Measurements from ENCODE around the gene MMAB.

DNA sequence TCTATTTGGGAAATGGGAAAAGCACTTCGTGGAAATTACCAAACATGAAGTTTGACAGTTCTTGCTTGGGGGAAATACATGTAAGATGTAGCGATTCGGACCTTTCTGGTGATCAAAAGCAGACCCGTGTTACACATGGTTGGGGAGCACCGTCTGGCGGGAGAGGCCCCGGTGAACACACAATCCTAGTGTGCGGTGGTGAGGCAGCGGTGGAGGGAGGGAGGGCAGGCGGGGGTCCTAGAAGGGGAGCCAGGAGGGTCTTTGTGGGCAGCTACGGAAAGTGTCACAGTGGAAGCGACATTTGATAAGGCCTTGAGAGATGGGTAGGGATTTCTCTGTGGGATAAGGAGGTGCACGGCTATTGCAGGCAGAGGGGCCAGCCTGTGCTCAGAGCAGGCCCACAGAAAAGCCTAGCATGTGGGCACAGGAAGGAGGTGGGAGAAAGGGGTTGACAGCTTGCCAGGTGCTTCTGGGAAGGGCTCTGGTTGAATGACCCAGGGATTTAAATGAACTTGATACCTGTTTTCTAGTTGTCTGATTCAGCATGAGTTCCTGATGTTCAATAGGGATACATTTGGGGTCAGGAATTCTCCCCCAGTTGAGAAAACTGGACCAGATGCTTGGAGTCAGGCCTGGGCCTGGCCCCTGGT, 7.5 kb upstream of the MMAB start:
- no peak for TF ChIP-seq POLR2A (IDR thresholded peaks at IDR 0.05)
- TF ChIP-seq, protein P1, sequence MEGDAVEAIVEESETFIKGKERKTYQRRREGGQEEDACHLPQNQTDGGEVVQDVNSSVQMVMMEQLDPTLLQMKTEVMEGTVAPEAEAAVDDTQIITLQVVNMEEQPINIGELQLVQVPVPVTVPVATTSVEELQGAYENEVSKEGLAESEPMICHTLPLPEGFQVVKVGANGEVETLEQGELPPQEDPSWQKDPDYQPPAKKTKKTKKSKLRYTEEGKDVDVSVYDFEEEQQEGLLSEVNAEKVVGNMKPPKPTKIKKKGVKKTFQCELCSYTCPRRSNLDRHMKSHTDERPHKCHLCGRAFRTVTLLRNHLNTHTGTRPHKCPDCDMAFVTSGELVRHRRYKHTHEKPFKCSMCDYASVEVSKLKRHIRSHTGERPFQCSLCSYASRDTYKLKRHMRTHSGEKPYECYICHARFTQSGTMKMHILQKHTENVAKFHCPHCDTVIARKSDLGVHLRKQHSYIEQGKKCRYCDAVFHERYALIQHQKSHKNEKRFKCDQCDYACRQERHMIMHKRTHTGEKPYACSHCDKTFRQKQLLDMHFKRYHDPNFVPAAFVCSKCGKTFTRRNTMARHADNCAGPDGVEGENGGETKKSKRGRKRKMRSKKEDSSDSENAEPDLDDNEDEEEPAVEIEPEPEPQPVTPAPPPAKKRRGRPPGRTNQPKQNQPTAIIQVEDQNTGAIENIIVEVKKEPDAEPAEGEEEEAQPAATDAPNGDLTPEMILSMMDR (IDR thresholded peaks at IDR 0.05 in 4 of 5, conservative IDR thresholded peaks at IDR 0.05 in 1 of 5): no peak
